ENCODE results near the gene ZIM2. TPM values are rescaled to one million over a fixed set of nuclear protein-coding genes. Genes with fewer than 3 reads are reported as not detected.

ZIM2 gene
- total RNA-seq, 1 donor from 2014 or later: not detected

- intact Hi-C loops (cut with DNase I): no loop called here
- TF ChIP-seq, protein P1, sequence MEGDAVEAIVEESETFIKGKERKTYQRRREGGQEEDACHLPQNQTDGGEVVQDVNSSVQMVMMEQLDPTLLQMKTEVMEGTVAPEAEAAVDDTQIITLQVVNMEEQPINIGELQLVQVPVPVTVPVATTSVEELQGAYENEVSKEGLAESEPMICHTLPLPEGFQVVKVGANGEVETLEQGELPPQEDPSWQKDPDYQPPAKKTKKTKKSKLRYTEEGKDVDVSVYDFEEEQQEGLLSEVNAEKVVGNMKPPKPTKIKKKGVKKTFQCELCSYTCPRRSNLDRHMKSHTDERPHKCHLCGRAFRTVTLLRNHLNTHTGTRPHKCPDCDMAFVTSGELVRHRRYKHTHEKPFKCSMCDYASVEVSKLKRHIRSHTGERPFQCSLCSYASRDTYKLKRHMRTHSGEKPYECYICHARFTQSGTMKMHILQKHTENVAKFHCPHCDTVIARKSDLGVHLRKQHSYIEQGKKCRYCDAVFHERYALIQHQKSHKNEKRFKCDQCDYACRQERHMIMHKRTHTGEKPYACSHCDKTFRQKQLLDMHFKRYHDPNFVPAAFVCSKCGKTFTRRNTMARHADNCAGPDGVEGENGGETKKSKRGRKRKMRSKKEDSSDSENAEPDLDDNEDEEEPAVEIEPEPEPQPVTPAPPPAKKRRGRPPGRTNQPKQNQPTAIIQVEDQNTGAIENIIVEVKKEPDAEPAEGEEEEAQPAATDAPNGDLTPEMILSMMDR (IDR thresholded peaks at IDR 0.05): no peak
- Histone ChIP-seq H3K4me3 (no peak overlapping the region), H3K27me3 (no peaks in the 10 kb centered on the region), H3K9me3 (peaks cover 3% of the 10 kb centered on the region), H3K36me3 (no peaks in the 10 kb centered on the region), H3K27ac (no peak overlapping the region), H3K4me1 (no peaks in the 10 kb centered on the region)
- no peak for ATAC-seq
- no peak for DNase-seq
Measured at GRCh38 chr19:56875717-56876116, 35.2 kb upstream of the ZIM2 start.

- intact Hi-C loops (cut with DNase I): no loop called here
- DNase-seq: no peak
- Histone ChIP-seq H3K4me3 (no peak overlapping the region), H3K27ac (no peak overlapping the region), H3K9me3 (peaks cover 3% of the 10 kb centered on the region), H3K4me1 (no peaks in the 10 kb centered on the region), H3K27me3 (no peaks in the 10 kb centered on the region), H3K36me3 (no peaks in the 10 kb centered on the region)
- TF ChIP-seq, protein P1 (IDR thresholded peaks at IDR 0.05): no peak
- ATAC-seq: no peak
Measured at GRCh38 chr19:56874530-56874929, 34.0 kb upstream of the ZIM2 start.

GRCh38 chr19:56873493-56873892 lies 33.0 kb upstream of the ZIM2 start:
- intact Hi-C loops (cut with DNase I): no loop called here
- no peak overlapping the region for H3K27ac ChIP-seq
- no peak for ATAC-seq
- no peak for DNase-seq
- no peak overlapping the region for H3K4me3 ChIP-seq
- TF ChIP-seq, protein P1 (IDR thresholded peaks at IDR 0.05): no peak
- H3K9me3 ChIP-seq: peaks cover 2% of the 10 kb centered on the region
- H3K4me1 ChIP-seq: no peaks in the 10 kb centered on the region
- no peaks in the 10 kb centered on the region for H3K36me3 ChIP-seq
- no peaks in the 10 kb centered on the region for H3K27me3 ChIP-seq

DNA sequence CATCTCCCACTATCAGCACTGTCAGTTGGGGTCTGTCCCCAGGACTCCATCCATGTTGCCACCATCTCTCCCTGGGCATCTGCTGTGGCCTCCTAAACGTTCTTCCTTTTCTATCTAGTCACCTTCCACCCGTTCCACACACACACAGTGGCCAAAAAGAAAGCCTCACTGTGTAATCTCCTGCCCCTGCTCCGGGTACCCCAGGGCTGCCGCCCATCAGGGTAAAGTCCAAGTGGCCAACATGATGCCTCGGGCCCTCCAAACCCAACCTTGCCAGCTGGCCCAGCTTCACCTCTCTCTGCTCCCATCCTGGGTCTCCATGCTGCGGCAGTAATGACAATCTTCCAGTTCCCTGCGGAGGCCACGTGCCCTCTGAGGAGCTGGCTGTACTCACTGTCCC lies 29.4 kb upstream of the ZIM2 start:
- TF ChIP-seq, protein P1 (IDR thresholded peaks at IDR 0.05): no peak
- Histone ChIP-seq H3K4me1 (no peaks in the 10 kb centered on the region), H3K27ac (no peak overlapping the region), H3K27me3 (no peaks in the 10 kb centered on the region), H3K36me3 (no peaks in the 10 kb centered on the region), H3K4me3 (no peak overlapping the region), H3K9me3 (no peaks in the 10 kb centered on the region)
- ATAC-seq (no peak), DNase-seq (no peak)
- intact Hi-C loops (cut with DNase I): no loop called here

- H3K27ac ChIP-seq: no peak overlapping the region
- intact Hi-C loops (cut with DNase I): no loop called here
- no peak for ATAC-seq
- no peak overlapping the region for H3K4me3 ChIP-seq
- TF ChIP-seq, protein P1 (IDR thresholded peaks at IDR 0.05): no peak
- no peaks in the 10 kb centered on the region for H3K4me1 ChIP-seq
- no peaks in the 10 kb centered on the region for H3K27me3 ChIP-seq
- H3K36me3 ChIP-seq: no peaks in the 10 kb centered on the region
- no peaks in the 10 kb centered on the region for H3K9me3 ChIP-seq
- no peak for DNase-seq
Measured at GRCh38 chr19:56868446-56868845, 27.9 kb upstream of the ZIM2 start.

- ATAC-seq: no peak
- no peak overlapping the region for H3K4me3 ChIP-seq
- intact Hi-C loops (cut with DNase I): no loop called here
- no peaks in the 10 kb centered on the region for H3K4me1 ChIP-seq
- no peaks in the 10 kb centered on the region for H3K36me3 ChIP-seq
- no peak for DNase-seq
- H3K27me3 ChIP-seq: no peaks in the 10 kb centered on the region
- H3K9me3 ChIP-seq: no peaks in the 10 kb centered on the region
- H3K27ac ChIP-seq: no peak overlapping the region
- TF ChIP-seq, protein P1 (IDR thresholded peaks at IDR 0.05): no peak
Measured at GRCh38 chr19:56866538-56866937, 26.0 kb upstream of the ZIM2 start.
